ENCODE data around the gene CACNA1G.
A peak's percentile ranks its signal among the peaks of the same experiment; 100 is the strongest.

Gene CACNA1G

DNA sequence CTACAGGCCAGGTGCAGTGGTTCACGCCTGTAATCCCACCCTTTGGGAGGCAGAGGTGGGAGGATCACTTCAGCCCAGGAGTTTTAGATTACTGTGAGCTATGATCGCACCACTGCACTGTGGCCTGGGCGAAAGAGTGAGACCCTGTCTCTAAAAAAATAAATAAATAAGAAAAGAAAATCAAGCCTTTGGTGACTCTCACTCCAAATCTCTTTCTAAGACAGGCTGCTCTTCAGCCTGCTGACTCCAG is 75.1 kb downstream of the CACNA1G start:
- no peak for DNase-seq

DNA sequence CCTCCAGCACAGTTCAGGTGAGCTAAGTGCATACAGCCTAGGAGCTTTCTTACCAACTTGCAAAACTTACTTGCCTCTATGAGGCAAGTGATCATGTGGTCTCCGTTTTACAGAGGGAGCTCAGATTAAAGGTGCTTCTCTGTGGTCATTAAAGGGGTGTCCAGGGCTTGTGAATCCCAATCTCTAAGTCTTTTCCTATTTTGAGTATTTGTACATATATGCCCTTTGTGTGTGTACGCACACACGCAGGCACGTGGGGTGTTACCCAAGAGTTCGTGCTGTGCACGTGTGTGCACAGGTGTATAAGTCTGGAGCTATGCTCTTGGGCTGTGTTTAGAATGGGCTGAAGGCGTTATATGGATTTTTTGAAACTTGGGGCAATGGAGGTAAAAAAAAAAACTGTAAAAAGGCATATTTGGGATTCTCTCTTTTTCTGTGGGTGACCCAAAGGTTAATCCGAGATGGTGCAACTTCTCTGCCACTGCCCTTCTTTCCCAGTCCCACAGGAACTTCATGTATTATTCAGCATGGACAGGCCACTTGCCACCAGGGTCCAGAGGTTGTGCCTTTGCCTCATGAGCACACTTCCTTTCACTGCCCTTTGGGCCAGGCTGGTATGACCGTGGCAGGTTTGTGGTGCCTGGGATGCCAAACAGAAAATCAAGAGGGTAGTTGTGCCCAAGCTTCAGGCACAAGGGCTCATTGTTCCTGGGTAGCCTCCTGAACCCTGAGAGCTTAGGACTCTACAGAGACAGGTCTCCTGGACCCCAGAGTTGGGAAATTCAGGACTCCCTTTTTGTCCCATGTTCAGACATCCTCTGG is 75.7 kb downstream of the CACNA1G start:
- no peak for DNase-seq

DNA sequence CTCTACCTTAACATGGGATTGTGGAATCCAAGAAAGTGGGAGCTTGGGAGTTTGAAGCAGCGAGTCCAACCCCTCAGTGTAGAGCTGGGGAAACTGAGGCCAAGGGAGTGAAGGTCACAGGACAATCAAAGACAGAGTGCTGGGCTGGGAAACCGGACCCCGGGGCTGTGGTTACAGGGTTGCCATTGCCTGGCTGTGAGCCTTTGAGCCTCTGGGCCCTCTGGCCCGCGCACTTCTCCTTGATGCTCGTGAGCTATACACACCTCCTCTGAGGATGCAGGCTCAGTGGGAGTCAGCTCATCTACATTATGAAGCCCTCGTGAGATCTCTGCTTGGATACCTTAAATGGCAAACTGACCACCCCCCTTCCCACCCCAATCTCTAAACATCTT is 76.3 kb downstream of the CACNA1G start:
- DNase-seq = no peak

DNA sequence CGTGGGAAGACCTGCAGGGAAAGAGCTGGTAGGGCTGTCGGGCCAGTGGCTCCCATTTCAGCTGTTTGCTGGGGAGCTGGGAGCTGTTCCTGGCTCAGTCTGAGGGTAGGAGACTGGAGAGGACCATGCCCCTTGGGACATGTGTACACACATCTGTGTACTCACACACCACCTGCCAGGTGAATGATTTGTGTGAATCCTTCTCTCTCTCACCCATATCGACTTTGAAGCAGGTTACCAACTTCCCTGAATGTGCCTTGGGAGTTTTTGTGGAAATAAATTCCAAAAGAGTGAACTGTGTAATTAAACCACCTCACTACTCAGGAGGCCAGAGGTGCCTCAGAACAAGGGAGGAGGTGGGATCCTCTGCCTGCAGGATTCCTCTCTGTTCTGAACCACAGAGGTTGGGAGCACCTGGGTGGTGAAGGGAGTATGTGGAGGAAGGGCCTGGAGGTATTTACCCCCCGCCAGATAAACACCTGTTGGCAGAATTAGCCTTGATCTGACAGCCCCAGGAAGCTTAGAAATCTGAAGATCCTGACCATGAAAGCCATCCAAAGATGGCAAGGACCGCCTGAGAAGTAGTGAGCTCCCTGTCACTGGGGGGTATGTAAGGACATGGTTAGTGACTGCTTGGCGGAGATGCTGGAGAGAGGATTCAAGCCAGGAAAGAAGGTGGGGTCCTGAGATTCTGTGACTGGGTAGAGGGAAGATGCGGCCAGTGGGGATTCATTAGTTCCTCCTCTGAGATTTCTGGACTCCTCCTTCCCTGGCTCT is 77.5 kb downstream of the CACNA1G start:
- no peak for DNase-seq

DNA sequence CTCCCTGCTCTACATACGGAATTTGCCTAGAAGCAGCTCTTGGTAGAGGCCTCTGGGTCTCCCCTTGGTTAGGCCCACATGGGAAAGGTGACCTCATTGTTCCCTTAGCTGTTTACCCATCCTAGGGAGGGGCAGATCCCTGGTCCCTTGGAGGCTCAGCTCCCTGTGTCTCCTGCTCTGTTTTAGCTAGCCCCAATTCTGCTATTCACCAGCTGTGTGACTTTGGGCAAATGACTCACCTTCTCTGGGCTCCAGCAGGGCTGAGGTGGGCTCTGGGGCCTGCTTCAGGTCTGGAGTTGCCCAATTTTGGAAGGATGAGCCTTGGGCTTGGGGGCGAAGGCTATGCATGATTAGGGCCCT is 78.1 kb downstream of the CACNA1G start:
- DNase-seq = no peak

DNA sequence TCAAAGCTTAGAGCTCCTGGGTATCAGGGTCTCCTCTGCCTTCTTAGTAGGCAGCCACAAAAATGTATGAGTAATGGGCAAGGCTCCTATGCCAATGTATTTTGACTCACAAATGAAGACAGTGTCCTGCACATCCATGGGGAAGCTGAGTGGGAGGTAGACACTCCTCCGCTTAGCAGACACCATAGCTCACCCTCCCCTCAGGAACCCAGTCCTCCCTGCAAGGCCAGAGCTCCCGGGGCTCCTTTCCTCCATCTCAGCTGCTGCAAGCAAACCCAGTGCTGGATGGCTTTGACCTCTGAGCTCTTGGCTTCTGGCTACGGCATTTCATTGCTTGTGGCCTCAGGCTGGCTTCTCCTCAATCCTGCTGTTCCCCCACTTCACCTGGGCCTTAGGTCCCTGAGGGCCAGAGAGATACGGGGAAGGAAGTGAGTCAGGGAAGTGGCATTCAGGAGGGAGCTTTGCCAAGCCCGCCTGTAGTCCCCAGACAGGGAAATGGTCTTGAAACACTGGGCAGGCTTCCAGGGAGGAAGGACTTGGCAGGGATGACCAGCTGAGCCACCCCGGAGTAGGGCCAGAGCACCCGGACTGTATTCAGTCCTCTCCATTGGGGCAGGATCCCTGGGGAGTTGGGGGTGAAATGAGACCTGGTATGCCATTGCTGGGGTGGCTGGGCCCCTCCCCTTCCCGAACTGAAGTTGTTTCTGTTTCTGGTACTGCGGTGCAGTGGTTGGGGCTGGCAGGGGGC is 78.6 kb downstream of the CACNA1G start:
- peak; percentile 87 for DNase-seq

DNA sequence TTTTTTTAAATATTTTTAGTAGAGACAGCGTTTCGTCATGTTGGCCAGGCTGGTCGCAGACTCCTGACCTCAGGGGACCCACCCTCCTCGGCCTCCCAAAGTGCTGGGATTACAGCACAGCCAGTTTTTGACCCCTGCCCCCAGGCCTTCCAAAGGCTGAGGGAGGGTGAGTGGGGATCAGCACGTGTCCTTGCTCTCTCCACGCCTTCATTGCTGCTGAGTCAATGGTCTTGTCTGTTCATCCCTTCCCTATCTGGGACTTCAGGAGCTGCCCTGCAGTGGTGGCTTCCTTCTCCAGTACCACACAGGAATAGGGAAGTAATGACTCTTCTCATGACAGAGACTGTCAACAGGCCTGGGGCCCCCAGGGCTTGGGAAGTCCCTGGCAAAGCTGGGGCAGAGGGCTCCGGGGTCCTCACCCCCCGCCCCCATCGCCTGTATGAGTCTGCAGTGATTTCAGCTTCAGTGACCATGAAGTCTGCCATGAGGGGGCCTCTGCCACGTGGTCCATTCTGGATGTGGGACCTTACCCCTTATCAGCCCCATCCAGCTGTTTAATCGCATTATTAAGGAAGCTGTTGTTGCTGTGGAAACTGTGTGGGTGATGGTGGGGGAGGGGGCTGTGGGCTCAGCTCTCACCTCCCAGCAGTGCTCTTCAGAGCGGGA is 80.3 kb downstream of the CACNA1G start:
- no peak for DNase-seq

DNA sequence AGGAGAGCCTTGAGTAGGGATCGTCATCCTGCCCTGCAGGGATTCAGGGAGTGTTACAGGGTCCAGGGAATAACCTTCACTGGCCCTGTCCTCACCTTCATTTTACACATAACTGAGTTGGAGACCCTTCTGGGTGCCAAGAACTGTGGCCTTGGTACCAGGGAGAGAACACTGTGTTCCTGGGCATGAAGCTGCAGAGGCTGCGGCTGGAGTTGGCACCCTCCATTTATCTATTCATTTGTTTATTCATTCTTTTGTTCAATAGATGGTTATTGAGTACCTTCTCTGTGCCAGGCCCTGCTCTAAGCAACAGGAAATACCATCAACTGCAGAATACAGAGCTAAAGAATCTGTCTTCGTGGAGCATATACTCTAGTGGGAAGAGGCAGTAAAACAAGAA is 80.8 kb downstream of the CACNA1G start:
- no peak for DNase-seq

DNA sequence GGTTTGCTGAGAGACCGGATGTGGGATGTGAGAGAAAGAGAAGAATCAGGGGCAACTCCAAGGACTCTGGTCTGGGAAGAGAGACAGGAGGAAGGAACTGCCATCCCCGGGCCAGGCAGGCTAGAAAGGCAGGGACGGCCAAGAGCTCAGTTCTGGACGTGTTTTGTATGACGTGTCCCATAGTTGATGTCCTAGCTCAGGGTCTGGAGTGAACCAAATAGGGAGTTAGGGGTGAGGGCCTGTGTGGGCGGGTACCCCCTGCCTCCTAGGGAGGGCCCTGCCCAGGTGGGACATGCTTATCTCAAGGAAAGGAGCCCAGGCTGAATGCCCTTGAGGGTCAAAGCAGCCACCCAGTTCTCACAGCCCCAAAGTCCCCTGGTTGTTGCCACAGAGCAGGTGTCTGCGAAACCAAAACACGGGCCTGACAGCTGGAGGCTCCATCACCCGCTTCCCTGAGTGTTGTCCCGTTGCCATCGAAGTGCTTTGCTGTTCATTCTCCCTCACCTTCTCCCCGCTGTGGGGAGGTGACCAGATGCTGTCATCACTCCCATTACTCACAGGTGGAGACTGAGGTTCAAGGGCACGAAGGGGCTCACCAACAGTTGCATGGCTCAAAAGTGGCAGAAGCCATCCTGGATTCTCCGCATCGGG is 81.7 kb downstream of the CACNA1G start:
- no peak for DNase-seq

DNA sequence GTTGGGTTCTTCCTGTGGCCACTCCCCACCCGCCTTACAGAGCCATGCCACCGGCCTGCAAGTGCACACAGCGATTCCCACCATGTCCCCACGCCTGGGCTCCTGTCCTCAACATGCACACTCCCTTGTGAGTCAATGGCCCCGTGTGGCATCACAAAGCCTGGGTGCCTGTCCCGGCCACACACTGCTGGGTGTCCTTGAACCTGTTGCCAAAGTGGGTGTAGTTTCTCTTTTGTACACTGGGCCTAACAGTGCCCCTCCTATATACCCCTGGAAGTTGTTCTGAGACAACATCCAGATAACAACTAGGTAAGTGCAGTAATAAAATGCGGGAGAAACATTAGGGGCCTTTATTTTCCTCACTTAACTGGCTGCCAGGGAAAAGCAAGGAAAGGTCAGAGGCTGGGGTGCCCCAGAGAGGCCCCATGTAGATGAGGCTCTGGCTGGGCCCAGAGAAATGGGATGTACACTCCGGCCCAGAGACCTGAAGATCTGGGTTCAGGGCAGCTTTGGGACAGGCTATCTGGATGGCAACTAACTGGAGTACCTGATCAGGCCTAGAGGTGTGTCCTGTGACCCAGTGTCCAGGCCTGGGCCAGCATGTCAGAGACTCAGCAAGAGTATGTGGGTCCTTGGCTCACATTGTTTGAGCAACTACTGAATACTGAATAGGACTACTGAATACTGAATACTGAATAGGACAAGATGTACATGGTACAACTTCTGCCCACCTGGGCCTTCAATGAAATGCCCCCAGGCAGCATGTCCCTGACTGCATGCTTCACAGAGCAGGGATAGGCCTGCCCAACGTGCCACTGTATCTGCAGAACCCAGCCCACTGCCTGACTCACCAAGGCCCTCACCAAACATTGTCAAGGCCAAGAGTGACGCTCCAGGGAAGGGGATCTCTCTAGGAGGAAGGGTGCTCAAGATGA is 82.5 kb downstream of the CACNA1G start:
- DNase-seq = no peak

DNA sequence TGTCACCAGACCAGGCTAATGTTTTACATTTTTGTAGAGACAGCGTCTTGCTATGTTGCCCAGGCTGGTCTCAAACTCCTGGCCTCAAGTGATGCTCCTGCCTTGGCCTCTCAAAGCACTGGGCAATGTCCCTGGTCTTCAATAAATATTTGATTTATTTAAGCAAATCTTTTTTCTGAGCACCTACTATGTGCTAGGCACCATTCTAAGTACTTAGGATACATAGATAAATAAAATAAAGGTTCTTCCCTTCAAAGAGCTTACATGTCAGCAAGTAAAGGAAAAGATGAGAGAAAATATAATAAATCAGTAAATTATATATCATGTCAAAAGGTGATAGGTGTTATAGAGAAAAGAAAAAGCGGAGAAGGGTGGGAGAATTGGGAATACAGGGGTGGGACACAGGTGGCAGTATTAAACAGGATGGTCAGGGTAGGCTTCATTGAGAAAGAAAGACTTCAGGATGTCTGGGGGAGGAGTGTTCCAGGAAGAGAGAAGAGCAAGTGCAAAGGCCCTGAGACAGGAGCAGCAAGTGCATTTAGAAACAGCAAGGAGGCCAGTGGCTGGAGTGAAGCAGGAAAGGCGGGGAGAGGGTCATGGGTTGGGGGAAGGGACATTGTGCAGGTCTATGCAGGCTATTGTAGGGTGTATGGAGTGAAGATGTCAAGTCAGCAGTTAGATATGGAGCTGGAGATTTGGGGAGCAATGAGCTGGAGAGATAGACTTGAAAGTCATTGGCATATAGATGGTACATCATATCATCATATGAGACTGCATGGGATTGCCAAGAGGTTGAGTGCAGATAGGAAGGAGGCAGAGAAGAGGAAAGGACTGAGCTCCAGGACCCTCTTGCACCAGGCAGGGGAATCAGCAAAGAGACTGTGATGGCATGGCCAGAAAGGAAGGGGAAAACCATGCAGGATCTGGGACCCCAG is 85.5 kb downstream of the CACNA1G start:
- no peak for DNase-seq

DNA sequence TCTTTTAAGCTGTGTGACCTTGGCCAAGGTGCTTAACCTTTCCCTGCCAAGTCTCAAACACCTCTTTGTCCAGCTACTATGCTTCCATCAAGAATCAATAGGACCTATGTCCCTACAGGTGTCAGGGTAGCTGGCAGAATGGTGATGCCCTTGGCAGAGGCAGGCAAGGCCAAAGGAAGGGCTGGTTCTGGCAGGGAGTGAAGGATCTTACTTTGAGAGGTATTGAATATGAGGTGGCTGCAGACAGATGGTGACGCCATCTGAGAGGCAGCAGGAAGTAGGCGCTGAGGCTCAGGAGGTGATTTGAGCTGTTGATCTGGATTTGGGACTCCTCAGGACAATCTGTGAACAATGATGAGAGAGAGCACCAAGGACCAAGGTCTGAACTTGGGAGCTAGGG is 86.7 kb downstream of the CACNA1G start:
- DNase-seq = no peak

DNA sequence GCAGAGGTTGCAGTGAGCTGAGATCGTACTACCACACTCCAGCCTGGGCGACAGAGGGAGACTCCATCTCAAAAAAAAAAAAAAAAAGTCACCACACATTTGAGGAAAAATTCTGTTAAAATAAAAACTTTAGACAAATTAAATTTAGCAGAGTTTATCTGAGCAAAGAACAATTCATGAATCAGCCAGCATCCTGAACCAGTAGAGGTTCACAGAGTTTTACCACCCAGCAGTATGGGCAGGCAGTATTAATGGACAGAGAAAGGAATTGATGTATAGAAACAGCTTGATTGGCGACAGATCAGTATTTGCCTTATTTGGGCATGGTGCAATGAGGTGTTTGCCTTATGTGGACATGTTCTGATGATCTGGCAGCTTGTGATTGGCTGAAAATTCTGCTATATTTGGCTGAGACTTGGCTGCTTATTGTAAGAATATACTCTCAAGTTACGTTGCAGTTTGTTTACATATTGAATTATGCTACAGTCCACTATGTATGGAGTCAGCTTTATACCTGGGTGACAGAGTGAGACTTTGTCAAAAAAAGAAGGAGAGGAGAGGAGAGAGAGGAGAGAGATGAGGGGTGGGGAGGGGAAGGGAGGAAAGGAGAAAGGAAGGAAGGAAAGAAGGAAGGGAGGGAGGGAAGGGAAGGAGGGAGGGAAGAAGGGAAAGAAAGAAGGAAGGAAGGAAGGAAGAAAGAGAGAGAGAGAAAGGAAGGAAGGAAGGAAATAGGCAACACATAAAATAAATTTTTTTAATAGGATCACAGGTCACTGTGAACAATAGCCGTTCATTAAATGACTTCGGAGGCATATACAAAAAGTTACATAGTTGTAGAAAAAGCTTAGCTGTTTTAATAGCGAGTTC is 88.8 kb downstream of the CACNA1G start:
- no peak for DNase-seq

DNA sequence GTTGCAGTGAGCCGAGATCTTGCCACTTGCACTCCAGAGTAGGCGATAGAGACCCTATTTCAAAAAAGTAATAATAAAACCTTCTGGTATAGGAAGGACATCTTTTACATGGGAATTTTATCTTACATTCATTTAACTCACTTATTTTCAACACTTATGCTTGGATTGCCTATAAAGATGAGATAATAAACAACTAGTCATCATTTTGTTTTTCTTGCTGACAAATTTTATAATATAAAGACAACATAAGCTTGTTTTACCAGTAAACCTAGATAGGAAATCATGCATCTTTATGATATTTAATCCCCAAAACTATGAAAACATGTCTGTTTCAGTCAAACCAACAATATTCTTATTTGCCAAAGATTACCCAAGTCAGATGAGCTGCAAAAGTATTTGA is 91.1 kb downstream of the CACNA1G start:
- DNase-seq = no peak

DNA sequence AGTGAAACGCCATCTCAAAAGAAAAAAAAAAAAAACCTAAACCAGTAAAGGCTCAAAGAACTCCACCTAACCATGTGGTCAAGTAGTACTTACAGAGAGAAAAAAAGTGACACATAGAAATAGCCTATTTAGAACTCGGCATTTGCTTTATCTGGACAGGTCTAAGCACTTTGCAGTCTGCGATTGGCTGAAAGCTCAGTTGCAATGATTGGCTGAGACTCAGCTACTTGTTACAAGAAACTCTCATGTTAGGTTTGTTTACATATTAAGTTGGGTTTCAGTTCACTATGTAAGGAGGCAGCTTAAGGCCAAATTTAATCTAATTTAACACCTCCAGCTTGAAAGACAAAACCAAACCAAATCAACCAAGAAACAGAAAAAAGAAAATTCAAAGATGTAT is 93.2 kb downstream of the CACNA1G start:
- no peak for DNase-seq

DNA sequence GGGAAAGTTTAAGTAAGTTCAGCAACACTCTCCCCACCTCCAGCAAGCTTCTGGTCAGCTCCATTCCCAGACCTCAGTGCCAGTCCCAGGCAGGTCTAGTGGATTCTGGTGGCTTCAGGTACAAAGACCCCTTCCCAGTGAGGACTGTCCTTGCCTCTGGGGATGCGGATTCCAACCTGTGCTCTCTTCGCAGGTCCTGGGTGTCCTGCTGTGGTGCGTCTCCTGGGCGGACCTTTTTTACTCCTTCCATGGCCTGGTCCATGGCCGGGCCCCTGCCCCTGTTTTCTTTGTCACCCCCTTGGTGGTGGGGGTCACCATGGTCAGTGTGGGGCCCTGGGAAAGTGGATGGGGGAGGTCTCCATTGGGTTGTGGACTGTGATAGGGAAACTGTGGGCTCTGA is 96.0 kb downstream of the CACNA1G start:
- DNase-seq = no peak

DNA sequence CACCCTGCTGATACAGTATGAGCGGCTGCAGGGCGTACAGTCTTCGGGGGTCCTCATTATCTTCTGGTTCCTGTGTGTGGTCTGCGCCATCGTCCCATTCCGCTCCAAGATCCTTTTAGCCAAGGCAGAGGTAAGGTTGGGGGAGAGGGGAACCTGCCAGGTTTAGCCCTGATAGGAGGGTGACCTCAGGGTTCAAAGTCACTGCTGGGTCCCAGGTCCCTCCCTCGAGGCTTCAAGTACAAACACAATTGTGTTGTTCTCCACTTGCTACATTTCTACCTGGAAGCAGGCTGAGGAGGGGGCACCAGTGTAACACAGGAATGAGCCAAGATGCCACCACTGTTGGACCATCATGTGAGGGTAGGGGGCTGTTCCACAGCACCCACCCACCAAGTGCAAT is 96.5 kb downstream of the CACNA1G start:
- DNase-seq = no peak

DNA sequence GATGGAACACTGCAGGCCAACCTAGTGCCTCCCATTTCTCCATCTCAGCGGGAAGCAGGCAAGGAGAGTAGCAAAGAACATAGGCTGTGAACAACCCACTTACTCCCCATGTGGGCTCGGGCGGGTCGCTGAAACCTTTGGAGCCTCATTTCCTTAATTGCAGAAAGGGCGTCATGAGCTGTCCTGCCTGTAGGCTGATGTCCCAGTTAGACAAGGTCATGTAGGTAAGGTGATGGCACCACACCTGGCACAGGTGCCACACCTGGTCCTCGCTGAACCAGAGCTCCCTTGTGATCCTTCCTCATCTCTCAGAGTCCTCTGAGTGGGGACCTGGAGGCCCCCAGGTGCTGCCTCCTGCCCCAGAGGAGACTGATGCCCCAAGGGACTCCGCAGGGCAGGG is 97.1 kb downstream of the CACNA1G start:
- no peak for DNase-seq

DNA sequence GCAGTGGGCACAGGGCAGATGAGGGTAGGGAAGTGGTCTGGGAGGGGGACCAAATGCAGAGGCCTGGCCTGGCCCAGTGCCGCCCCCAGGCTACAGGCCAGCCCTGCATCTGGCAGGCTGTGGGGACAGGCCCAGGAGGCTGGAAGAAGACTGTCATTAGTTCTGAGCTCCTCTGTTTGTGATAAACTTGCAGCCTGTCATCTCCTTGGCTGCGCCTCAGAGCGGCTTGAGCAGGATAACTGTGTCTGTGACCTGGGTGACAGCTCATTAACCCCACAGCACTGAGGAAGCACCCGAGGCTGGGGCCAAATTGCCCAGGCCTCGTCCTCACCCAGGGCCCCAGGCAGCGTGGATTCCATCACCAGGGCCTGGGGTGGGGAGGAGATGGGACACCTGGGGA is 98.1 kb downstream of the CACNA1G start:
- DNase-seq = no peak

DNA sequence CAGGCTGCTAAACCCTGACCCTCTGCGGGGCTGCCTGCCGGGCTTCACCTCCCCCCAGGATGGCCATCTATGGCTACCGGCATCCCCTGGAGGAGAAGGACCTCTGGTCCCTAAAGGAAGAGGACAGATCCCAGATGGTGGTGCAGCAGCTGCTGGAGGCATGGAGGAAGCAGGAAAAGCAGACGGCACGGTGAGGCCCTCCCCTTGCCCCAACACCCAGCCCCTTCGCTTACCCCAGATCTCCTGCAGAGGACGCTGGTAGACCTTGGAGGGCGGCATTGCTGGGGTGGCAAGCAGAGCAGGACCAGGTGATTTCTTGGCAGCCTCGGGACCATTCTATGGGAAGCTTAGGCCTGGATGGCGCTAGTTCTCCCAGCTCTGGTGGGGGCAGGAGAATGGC is 98.7 kb downstream of the CACNA1G start:
- DNase-seq = no peak

Measured in DMS79 treated with DMSO at 0.1 percent for 48 hours (cell line).